ENCODE measurements around the gene MME. TPM values are rescaled to one million over a fixed set of nuclear protein-coding genes. Genes with fewer than 3 reads are reported as not detected.
"Not testable (repeated sequence)": the region's sequence is repeated elsewhere in the genome, so short reads cannot be mapped to it uniquely, and the experiment has no call there.

MME gene
- total RNA-seq, 1 experiment from 2014 or later = 14.4 TPM

GRCh38 chr3:155111971-155112370 is 31.9 kb downstream of the MME start:
- no peaks in the 10 kb centered on the region for H3K27me3 Mint-ChIP-seq (ENCODE audit: unreplicated experiment)
- no peaks in the 10 kb centered on the region for H3K36me3 Mint-ChIP-seq (ENCODE audit: insufficient read depth, unreplicated experiment)
- H3K4me1 Mint-ChIP-seq (ENCODE audit: low read depth, unreplicated experiment) = no peaks in the 10 kb centered on the region
- no peaks in the 10 kb centered on the region for H3K9me3 Mint-ChIP-seq (ENCODE audit: low read depth, unreplicated experiment)
- no peak overlapping the region for H3K27ac Mint-ChIP-seq (ENCODE audit: unreplicated experiment)
- intact Hi-C loops (cut with micrococcal nuclease; ENCODE audit: unreplicated experiment) = no loop called here
- TF ChIP-seq, protein P1, sequence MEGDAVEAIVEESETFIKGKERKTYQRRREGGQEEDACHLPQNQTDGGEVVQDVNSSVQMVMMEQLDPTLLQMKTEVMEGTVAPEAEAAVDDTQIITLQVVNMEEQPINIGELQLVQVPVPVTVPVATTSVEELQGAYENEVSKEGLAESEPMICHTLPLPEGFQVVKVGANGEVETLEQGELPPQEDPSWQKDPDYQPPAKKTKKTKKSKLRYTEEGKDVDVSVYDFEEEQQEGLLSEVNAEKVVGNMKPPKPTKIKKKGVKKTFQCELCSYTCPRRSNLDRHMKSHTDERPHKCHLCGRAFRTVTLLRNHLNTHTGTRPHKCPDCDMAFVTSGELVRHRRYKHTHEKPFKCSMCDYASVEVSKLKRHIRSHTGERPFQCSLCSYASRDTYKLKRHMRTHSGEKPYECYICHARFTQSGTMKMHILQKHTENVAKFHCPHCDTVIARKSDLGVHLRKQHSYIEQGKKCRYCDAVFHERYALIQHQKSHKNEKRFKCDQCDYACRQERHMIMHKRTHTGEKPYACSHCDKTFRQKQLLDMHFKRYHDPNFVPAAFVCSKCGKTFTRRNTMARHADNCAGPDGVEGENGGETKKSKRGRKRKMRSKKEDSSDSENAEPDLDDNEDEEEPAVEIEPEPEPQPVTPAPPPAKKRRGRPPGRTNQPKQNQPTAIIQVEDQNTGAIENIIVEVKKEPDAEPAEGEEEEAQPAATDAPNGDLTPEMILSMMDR (IDR thresholded peaks at IDR 0.05; ENCODE audit: unreplicated experiment) = no peak
- no peak overlapping the region for H3K4me3 Mint-ChIP-seq (ENCODE audit: low read depth, unreplicated experiment)
- no TSS peak for BruUV-seq (replicated peaks)
- DNase-seq = no peak
- CTCF ChIA-PET = no interaction called here

DNA sequence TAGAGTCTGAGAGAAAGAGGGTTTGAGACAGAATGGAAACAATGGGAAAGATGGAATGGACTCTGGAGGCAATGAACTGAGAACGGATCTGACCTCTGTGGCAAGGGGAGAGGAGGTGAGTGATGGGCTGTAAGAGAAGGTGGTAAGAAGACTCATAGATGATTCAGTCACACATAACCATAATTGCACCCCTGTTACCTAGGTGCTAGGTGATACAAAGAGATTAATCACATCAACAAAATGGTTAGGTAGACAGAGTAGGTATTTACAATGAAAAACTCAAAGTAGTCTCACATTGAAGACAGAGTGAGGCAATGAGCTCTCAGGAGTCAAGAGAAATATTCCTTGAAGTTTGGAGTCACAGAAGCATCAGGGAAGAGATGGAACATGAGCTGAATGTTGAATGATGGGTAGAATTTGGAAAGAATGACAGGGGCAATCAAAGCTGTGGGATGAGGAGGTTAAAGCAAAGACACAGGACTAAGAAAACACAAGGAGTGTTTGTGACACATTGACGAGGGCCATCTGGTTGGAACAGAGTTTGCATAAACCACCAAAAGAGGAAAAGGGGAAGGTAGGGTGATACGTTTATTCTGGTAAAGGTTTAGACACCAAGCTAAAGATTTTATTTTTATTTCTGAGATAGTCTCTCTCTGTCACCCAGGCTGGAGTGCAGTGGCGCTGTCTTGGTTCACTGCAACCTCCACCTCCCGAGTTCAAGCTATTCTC is 32.7 kb downstream of the MME start:
- H3K36me3 Mint-ChIP-seq (ENCODE audit: insufficient read depth, unreplicated experiment) = no peaks in the 10 kb centered on the region
- H3K9me3 Mint-ChIP-seq (ENCODE audit: low read depth, unreplicated experiment) = no peaks in the 10 kb centered on the region
- no peak for DNase-seq
- BruUV-seq (replicated peaks) = no TSS peak
- no peak overlapping the region for H3K4me3 Mint-ChIP-seq (ENCODE audit: low read depth, unreplicated experiment)
- CTCF ChIA-PET = no interaction called here
- H3K27me3 Mint-ChIP-seq (ENCODE audit: unreplicated experiment) = no peaks in the 10 kb centered on the region
- TF ChIP-seq, protein P1 (IDR thresholded peaks at IDR 0.05; ENCODE audit: unreplicated experiment) = no peak
- H3K27ac Mint-ChIP-seq (ENCODE audit: unreplicated experiment) = no peak overlapping the region
- no peaks in the 10 kb centered on the region for H3K4me1 Mint-ChIP-seq (ENCODE audit: low read depth, unreplicated experiment)
- intact Hi-C loops (cut with micrococcal nuclease; ENCODE audit: unreplicated experiment) = no loop called here

DNA sequence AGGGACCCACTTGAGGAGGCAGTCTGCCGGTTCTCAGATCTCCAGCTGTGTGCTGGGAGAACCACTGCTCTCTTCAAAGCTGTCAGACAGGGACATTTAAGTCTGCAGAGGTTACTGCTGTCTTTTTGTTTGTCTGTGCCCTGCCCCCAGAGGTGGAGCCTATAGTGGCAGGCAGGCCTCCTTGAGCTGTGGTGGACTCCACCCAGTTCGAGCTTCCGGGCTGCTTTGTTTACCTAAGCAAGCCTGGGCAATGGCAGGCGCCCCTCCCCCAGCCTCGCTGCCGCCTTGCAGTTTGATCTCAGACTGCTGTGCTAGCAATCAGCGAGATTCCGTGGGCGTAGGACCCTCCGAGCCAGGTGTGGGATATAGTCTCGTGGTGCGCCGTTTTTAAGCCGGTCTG is 44.6 kb downstream of the MME start:
- H3K4me3 Mint-ChIP-seq (ENCODE audit: low read depth, unreplicated experiment) = peak overlapping the region; percentile 39

GRCh38 chr3:155129396-155129795 is 49.3 kb downstream of the MME start:
- intact Hi-C loops (cut with micrococcal nuclease; ENCODE audit: unreplicated experiment) = no loop called here

More for the DNA sequence above, 44.6 kb downstream of the MME start:
- H3K4me1 Mint-ChIP-seq (ENCODE audit: low read depth, unreplicated experiment); H3K9me3 Mint-ChIP-seq (ENCODE audit: low read depth, unreplicated experiment); DNase-seq; H3K27ac Mint-ChIP-seq (ENCODE audit: unreplicated experiment); CTCF ChIA-PET; H3K36me3 Mint-ChIP-seq (ENCODE audit: insufficient read depth, unreplicated experiment); intact Hi-C loops (cut with micrococcal nuclease; ENCODE audit: unreplicated experiment); BruUV-seq (replicated peaks); H3K27me3 Mint-ChIP-seq (ENCODE audit: unreplicated experiment): not testable (repeated sequence)

More at GRCh38 chr3:155129396-155129795, 49.3 kb downstream of the MME start:
- no peak overlapping the region for H3K27ac Mint-ChIP-seq (ENCODE audit: unreplicated experiment)
- H3K9me3 Mint-ChIP-seq (ENCODE audit: low read depth, unreplicated experiment) = no peaks in the 10 kb centered on the region
- CTCF ChIA-PET = interaction anchor here (0.5 kb wide), 1 partner anchor 143 kb away, joined by 5 read pairs; no protein-coding TSS in a partner anchor
- no peak overlapping the region for H3K4me3 Mint-ChIP-seq (ENCODE audit: low read depth, unreplicated experiment)
- peaks cover 23% of the 10 kb centered on the region for H3K4me1 Mint-ChIP-seq (ENCODE audit: low read depth, unreplicated experiment)
- H3K27me3 Mint-ChIP-seq (ENCODE audit: unreplicated experiment) = no peaks in the 10 kb centered on the region
- DNase-seq = no peak
- no TSS peak for BruUV-seq (replicated peaks)
- H3K36me3 Mint-ChIP-seq (ENCODE audit: insufficient read depth, unreplicated experiment) = no peaks in the 10 kb centered on the region
- TF ChIP-seq, protein P1 (IDR thresholded peaks at IDR 0.05; ENCODE audit: unreplicated experiment) = no peak

Data from Calu3 (cell line).